Astrocyte (in vitro differentiated cells and primary cell): Measurements from ENCODE around the gene CDH22. TPM values are rescaled to one million over a fixed set of nuclear protein-coding genes. Genes with fewer than 3 reads are reported as not detected.

ENCODE experiments used
- DNase-seq: peaks from one replicate; pipeline ENCODE4 v3.0.0-alpha.2; 2010; ENCODE audit warnings: low read depth
- FAIRE-seq: peaks from 2 replicates; lab custom pipeline; 2011; peaks lifted over from hg19 to GRCh38; lab: Jason Lieb, UNC
- H2AFZ ChIP-seq: 2 replicates; pipeline ENCODE4 v1.6.0; 2012; ENCODE audit warnings: low read depth, low read length, inconsistent platforms
- H3K27ac ChIP-seq: 2 replicates; pipeline ENCODE4 v1.5.1; 2011; ENCODE audit warnings: low read depth, low read length, inconsistent platforms
- H3K27me3 ChIP-seq: 2 replicates; pipeline ENCODE4 v1.6.0; 2011; ENCODE audit warnings: low read length, inconsistent platforms; ENCODE audit not compliant: insufficient read depth
- H3K36me3 ChIP-seq: 2 replicates; pipeline ENCODE4 v1.5.1; 2011; ENCODE audit warnings: low read length, inconsistent platforms; ENCODE audit not compliant: insufficient read depth
- H3K4me1 ChIP-seq: 2 replicates; pipeline ENCODE4 v1.5.1; 2011; ENCODE audit warnings: low read length, inconsistent platforms; ENCODE audit not compliant: insufficient read depth
- H3K4me2 ChIP-seq: 2 replicates; pipeline ENCODE4 v1.6.0; 2012; ENCODE audit warnings: low read length, inconsistent platforms
- H3K4me3 ChIP-seq: 2 replicates; pipeline ENCODE4 v1.5.1; 2011; ENCODE audit warnings: low read depth, mild to moderate bottlenecking, low read length, inconsistent platforms; ENCODE audit not compliant: insufficient read depth
- H3K79me2 ChIP-seq: 2 replicates; pipeline ENCODE4 v1.6.0; 2012; ENCODE audit warnings: mild to moderate bottlenecking, low read length, inconsistent platforms; ENCODE audit not compliant: insufficient read depth
- H3K9ac ChIP-seq: 2 replicates; pipeline ENCODE4 v1.6.0; 2012; ENCODE audit warnings: mild to moderate bottlenecking, low read length, inconsistent platforms
- H3K9me3 ChIP-seq: 2 replicates; pipeline ENCODE4 v1.5.1; 2012; ENCODE audit warnings: low read depth, mild to moderate bottlenecking, low read length, inconsistent platforms; ENCODE audit not compliant: insufficient read depth
- H4K20me1 ChIP-seq: 2 replicates; pipeline ENCODE4 v1.6.0; 2012; ENCODE audit warnings: low read length, inconsistent platforms; ENCODE audit not compliant: insufficient read depth
- H3K27ac Mint-ChIP-seq: one replicate; pipeline ENCODE4 v1.8.0; 2021; ENCODE audit warnings: mild to moderate bottlenecking, mixed read lengths; ENCODE audit not compliant: unreplicated experiment
- H3K27me3 Mint-ChIP-seq: one replicate; pipeline ENCODE4 v1.8.0; 2021; ENCODE audit warnings: low read depth, mixed read lengths; ENCODE audit not compliant: unreplicated experiment
- H3K36me3 Mint-ChIP-seq: one replicate; pipeline ENCODE4 v1.8.0; 2021; ENCODE audit warnings: low read depth, mixed read lengths; ENCODE audit not compliant: unreplicated experiment
- H3K4me1 Mint-ChIP-seq: one replicate; pipeline ENCODE4 v1.8.0; 2021; ENCODE audit warnings: low read depth, mixed read lengths; ENCODE audit not compliant: unreplicated experiment
- H3K4me3 Mint-ChIP-seq: one replicate; pipeline ENCODE4 v1.8.0; 2021; ENCODE audit warnings: mild to moderate bottlenecking, moderate library complexity, mixed read lengths; ENCODE audit not compliant: unreplicated experiment
- H3K9me3 Mint-ChIP-seq: one replicate; pipeline ENCODE4 v1.8.0; 2021; ENCODE audit warnings: mild to moderate bottlenecking, mixed read lengths; ENCODE audit not compliant: unreplicated experiment
- CTCF ChIP-seq: IDR thresholded peaks from 2 replicates; pipeline ENCODE4 v1.5.1; 2011; ENCODE audit warnings: low read depth, mild to moderate bottlenecking, inconsistent platforms, low read length, moderate library complexity; ENCODE audit not compliant: insufficient read depth
- EZH2 ChIP-seq: IDR thresholded peaks from 2 replicates; pipeline ENCODE4 v1.6.1; 2012; ENCODE audit warnings: mild to moderate bottlenecking, low read length, inconsistent platforms; ENCODE audit not compliant: insufficient read depth
- total RNA-seq: library from RNA; stranded (reverse); gene quantifications from 2 replicates; pipeline ENCODE4 v1.2.1, GENCODE V29; 2021

Gene CDH22
- total RNA-seq, 1 donor from 2014 or later, result not detected

- H3K36me3 ChIP-seq, result no peaks in the 10 kb centered on the region
- DNase-seq (no peak), FAIRE-seq (no peak)
- Mint-ChIP-seq H3K4me3 (no peak overlapping the region), H3K9me3 (no peaks in the 10 kb centered on the region), H3K4me1 (peaks cover 27% of the 10 kb centered on the region), H3K27me3 (peaks cover 56% of the 10 kb centered on the region), H3K36me3 (no peaks in the 10 kb centered on the region), H3K27ac (no peak overlapping the region)
- H3K4me2 ChIP-seq, result no peak overlapping the region
- H3K4me3 ChIP-seq, result no peak overlapping the region
- peaks cover 4% of the 10 kb centered on the region for H4K20me1 ChIP-seq
- H2AFZ ChIP-seq, result no peak overlapping the region
- no peaks in the 10 kb centered on the region for H3K9me3 ChIP-seq
- TF ChIP-seq CTCF (no peak), EZH2 (no peak)
- H3K4me1 ChIP-seq, result peaks cover 14% of the 10 kb centered on the region
- peaks cover 33% of the 10 kb centered on the region for H3K27me3 ChIP-seq
- H3K27ac ChIP-seq, result no peak overlapping the region
- H3K9ac ChIP-seq, result no peak overlapping the region
- no peaks in the 10 kb centered on the region for H3K79me2 ChIP-seq
Observed at GRCh38 chr20:46211331-46211722, 97.0 kb downstream of the CDH22 start.

GRCh38 chr20:46210672-46211330 is 97.5 kb downstream of the CDH22 start:
- FAIRE-seq, result no peak
- no peaks in the 10 kb centered on the region for H3K36me3 Mint-ChIP-seq
- no peak overlapping the region for H3K9ac ChIP-seq

More at GRCh38 chr20:46210672-46211330, 97.5 kb downstream of the CDH22 start:
- peaks cover 33% of the 10 kb centered on the region for H3K27me3 ChIP-seq
- no peaks in the 10 kb centered on the region for H3K79me2 ChIP-seq
- Mint-ChIP-seq H3K27ac (no peak overlapping the region), H3K4me3 (no peak overlapping the region), H3K9me3 (no peaks in the 10 kb centered on the region), H3K27me3 (peaks cover 60% of the 10 kb centered on the region), H3K4me1 (peaks cover 28% of the 10 kb centered on the region)
- no peaks in the 10 kb centered on the region for H3K36me3 ChIP-seq
- peaks cover 9% of the 10 kb centered on the region for H3K4me1 ChIP-seq
- H3K4me2 ChIP-seq, result no peak overlapping the region
- TF ChIP-seq CTCF (no peak), EZH2 (no peak)
- peaks cover 4% of the 10 kb centered on the region for H4K20me1 ChIP-seq
- no peak overlapping the region for H2AFZ ChIP-seq
- H3K9me3 ChIP-seq, result no peaks in the 10 kb centered on the region
- DNase-seq, result no peak
- H3K27ac ChIP-seq, result no peak overlapping the region
- H3K4me3 ChIP-seq, result no peak overlapping the region
